Sigmoid colon (tissue), 4 donors: Measurements from ENCODE around the gene MRPL50.
"Not testable (repeated sequence)": the region's sequence is repeated elsewhere in the genome, so short reads cannot be mapped to it uniquely, and the experiment has no call there.

Experiments used
- EP300 ChIP-seq, 4 donors: sonication (generic); formaldehyde crosslinking; IDR thresholded peaks; one replicate each; pipeline ENCODE4 v1.6.1; 2017; ENCODE audit warnings: antibody characterized with exemption in 4 of 4
- POLR2A ChIP-seq, 2 donors: fragments of 450-650 bp; IDR thresholded peaks; one replicate each; pipeline ENCODE4 v1.6.1; 2016; ENCODE audit warnings: antibody characterized with exemption in 2 of 2, mild to moderate bottlenecking in 2 of 2, moderate library complexity in 2 of 2
- POLR2AphosphoS5 ChIP-seq, 4 donors: sonication (generic); formaldehyde crosslinking; IDR thresholded peaks; one replicate each; pipeline ENCODE4 v1.6.1; 2017; ENCODE audit warnings: antibody characterized with exemption in 4 of 4
- TF ChIP-seq, protein P1 (sequence below), 4 experiments: fragments of 450-650 bp in 3 of 4; fragments of 200-600 bp in 1 of 4; IDR thresholded peaks; one replicate each; pipeline ENCODE4 v1.5.1; 2016 to 2019; ENCODE audit warnings: antibody characterized with exemption in 4 of 4, mild to moderate bottlenecking in 3 of 4, moderate library complexity in 2 of 4

DNA sequence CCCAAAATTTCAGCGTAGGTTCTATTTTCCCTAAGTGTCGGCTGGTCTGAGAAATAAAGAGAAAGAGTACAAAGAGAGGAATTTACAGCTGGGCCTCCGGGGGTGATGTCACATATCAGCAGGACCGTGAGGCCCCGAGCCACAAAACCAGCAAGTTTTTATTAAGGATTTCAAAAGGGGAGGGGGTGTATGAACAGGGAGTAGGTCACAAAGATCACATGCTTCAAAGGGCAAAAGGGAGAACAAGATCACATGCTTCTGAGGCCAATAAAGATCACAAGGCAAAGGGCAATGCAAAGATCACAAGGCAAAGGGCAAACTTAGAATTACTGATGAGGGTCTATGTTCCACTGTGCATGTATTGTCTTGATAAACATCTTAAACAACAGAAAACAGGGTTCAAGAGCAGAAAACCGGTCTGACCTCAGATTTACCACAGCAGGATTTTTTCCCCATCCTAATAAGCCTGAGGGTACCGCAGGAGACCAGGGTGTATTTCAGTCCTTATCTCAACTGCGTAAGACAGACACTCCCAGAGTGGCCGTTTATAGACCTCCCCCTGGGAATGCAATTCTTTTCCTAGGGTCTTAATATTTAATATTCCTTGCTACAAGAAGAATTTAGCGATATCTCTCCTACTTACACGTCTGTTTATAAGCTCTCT lies 13.4 kb downstream of the MRPL50 start, which contains the start of gene BAAT:
- TF ChIP-seq EP300, POLR2AphosphoS5, POLR2A (IDR thresholded peaks at IDR 0.05): not testable (repeated sequence)
- TF ChIP-seq, protein P1, sequence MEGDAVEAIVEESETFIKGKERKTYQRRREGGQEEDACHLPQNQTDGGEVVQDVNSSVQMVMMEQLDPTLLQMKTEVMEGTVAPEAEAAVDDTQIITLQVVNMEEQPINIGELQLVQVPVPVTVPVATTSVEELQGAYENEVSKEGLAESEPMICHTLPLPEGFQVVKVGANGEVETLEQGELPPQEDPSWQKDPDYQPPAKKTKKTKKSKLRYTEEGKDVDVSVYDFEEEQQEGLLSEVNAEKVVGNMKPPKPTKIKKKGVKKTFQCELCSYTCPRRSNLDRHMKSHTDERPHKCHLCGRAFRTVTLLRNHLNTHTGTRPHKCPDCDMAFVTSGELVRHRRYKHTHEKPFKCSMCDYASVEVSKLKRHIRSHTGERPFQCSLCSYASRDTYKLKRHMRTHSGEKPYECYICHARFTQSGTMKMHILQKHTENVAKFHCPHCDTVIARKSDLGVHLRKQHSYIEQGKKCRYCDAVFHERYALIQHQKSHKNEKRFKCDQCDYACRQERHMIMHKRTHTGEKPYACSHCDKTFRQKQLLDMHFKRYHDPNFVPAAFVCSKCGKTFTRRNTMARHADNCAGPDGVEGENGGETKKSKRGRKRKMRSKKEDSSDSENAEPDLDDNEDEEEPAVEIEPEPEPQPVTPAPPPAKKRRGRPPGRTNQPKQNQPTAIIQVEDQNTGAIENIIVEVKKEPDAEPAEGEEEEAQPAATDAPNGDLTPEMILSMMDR (IDR thresholded peaks at IDR 0.05) = not testable (repeated sequence)
